ENCODE results near the gene C5orf52. TPM values are rescaled to one million over a fixed set of nuclear protein-coding genes. Genes with fewer than 3 reads are reported as not detected.
"Not testable (repeated sequence)": the region's sequence is repeated elsewhere in the genome, so short reads cannot be mapped to it uniquely, and the experiment has no call there.

Gene C5orf52
- total RNA-seq, 1 experiment from 2014 or later: not detected

GRCh38 chr5:157677931-157678330 is 6.6 kb downstream of the C5orf52 start:
- DNase-seq (ENCODE audit: low spot score): no peak

GRCh38 chr5:157679801-157680200 is 8.5 kb downstream of the C5orf52 start:
- DNase-seq (ENCODE audit: low spot score): no peak

- no peak for DNase-seq (ENCODE audit: low spot score)
These were observed 8.9 kb downstream of the C5orf52 start for GRCh38 chr5:157680239-157680638.

GRCh38 chr5:157681048-157681447 is 9.7 kb downstream of the C5orf52 start:
- no peak for DNase-seq (ENCODE audit: low spot score)

- no peak for DNase-seq (ENCODE audit: low spot score)
These were observed 10.9 kb downstream of the C5orf52 start for GRCh38 chr5:157682257-157682656.

- not testable (repeated sequence) for DNase-seq (ENCODE audit: low spot score)
These were observed 15.2 kb downstream of the C5orf52 start for GRCh38 chr5:157686276-157687197.

- DNase-seq (ENCODE audit: low spot score): no peak
These were observed 15.8 kb downstream of the C5orf52 start for GRCh38 chr5:157687198-157687554.

GRCh38 chr5:157689942-157690689 is 18.8 kb downstream of the C5orf52 start:
- DNase-seq (ENCODE audit: low spot score): no peak

GRCh38 chr5:157690690-157691433 is 19.5 kb downstream of the C5orf52 start:
- DNase-seq (ENCODE audit: low spot score): no peak

- not testable (repeated sequence) for DNase-seq (ENCODE audit: low spot score)
These were observed 22.5 kb downstream of the C5orf52 start for GRCh38 chr5:157693816-157694215.

- not testable (repeated sequence) for DNase-seq (ENCODE audit: low spot score)
These were observed 24.8 kb downstream of the C5orf52 start for GRCh38 chr5:157696154-157696553.

GRCh38 chr5:157698674-157699073 is 27.3 kb downstream of the C5orf52 start:
- not testable (repeated sequence) for DNase-seq (ENCODE audit: low spot score)

GRCh38 chr5:157703736-157704135 is 32.4 kb downstream of the C5orf52 start:
- no peak for DNase-seq (ENCODE audit: low spot score)

GRCh38 chr5:157708866-157709265 is 37.5 kb downstream of the C5orf52 start:
- DNase-seq (ENCODE audit: low spot score): peak; percentile 6

GRCh38 chr5:157709346-157709745 is 38.0 kb downstream of the C5orf52 start:
- no peak for DNase-seq (ENCODE audit: low spot score)

GRCh38 chr5:157710431-157710830 is 39.1 kb downstream of the C5orf52 start:
- no peak for DNase-seq (ENCODE audit: low spot score)

- no peak for DNase-seq (ENCODE audit: low spot score)
These were observed 39.5 kb downstream of the C5orf52 start for GRCh38 chr5:157710882-157711281.

GRCh38 chr5:157713830-157714595 is 42.7 kb downstream of the C5orf52 start:
- DNase-seq (ENCODE audit: low spot score): no peak

GRCh38 chr5:157714596-157714864 is 43.2 kb downstream of the C5orf52 start:
- no peak for DNase-seq (ENCODE audit: low spot score)

- DNase-seq (ENCODE audit: low spot score): peak; percentile 47
These were observed 47.2 kb downstream of the C5orf52 start for GRCh38 chr5:157718519-157718918.

- no peak for DNase-seq (ENCODE audit: low spot score)
These were observed 47.9 kb downstream of the C5orf52 start for GRCh38 chr5:157719245-157719644.

GRCh38 chr5:157721159-157721558 is 49.8 kb downstream of the C5orf52 start:
- no peak for DNase-seq (ENCODE audit: low spot score)
